Stimulated activated CD4-positive, alpha-beta T cell treated with anti-CD3 and anti-CD28 coated beads, TNF-alpha, amount 100 ng/mL, for 48 hours (primary cell): ENCODE measurements around the gene ZNF557.

Experiments
- DNase-seq, 3 donors: peaks; one replicate each; pipeline ENCODE4 v3.0.0-alpha.2; 2020; ENCODE audit warnings: low read depth in 3 of 3

The ZNF557 gene

DNA sequence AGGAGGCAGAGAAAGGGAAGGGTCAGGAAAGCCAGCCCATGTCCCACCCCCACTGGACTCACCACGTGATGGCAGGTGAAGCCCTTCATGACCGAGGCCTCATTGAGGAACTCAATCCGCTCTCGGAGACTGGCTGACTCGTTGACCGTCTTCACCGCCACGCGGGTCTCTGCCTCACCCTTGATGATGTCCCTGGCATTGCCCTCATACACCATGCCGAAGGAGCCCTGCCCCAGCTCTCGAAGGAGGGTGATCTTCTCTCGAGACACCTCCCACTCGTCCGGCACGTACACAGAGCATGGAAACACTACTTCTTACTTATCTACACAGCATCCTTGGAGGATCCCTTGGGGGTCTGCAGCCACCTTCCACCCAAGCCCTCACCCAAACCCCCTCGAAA, 55.7 kb downstream of the ZNF557 start:
- DNase-seq, result no peak

GRCh38 chr19:7126132-7126531, 56.6 kb downstream of the ZNF557 start:
- no peak for DNase-seq

GRCh38 chr19:7130043-7130442, 60.5 kb downstream of the ZNF557 start:
- DNase-seq, result no peak

DNA sequence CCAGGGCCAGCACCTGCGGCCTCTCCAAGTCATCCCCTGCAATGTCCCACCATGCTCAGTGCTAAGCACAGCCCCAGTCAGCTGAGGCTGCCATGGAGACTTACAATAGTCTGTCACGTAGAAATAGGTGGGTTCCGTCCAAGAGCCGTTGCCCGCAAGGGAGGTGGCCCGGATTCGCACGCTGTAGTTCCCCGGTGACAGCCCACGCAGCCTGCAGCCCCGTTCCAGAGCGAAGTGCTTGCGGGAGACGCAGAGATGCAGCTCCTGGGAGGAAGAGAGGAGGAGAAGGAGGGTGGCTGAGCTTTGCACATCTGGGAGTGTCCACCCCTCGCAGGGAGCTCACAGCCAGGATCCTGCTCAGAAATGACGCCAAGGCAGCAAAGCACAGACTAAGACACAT, 62.6 kb downstream of the ZNF557 start:
- no peak for DNase-seq

DNA sequence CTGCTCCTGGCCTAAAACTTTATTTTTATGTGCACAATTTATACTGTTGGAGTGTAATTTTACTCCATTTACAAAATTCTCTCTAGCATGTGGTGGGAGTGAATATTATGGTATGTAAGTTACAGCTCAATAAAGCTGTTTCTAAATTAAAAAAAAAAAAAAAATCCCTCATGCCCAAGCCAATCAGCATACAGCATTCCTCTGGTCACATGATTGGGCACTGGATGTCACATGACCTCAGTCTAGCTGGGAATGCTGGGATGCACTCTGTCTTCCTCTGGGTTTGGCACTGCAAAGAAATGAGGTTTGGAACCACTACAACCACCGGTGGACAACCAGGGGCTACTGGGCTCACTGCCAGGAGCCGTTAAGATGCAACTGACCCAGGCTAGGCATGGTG, 67.6 kb downstream of the ZNF557 start:
- no peak for DNase-seq
